B cell (primary cell): ENCODE data around the gene TMEM63A. TPM values are rescaled to one million over a fixed set of nuclear protein-coding genes. Genes with fewer than 3 reads are reported as not detected.

Experiments
- ATAC-seq: fragments of 200-7000 bp; cut with Tn5 transposase; one replicate; pipeline ENCODE4 v1.10.0; 2021; ENCODE audit warnings: low read depth, mild to moderate bottlenecking, moderate number of reproducible peaks, moderate library complexity
- CTCF ChIA-PET: fragments of 350-600 bp; sonication (Branson Sonifier 250); formaldehyde crosslinking; loops from one replicate; lab custom pipeline; 2021; ENCODE audit warnings: antibody characterized with exemption, inconsistent platforms; lab: Charles Lee
- POLR2A ChIA-PET: fragments of 350-600 bp; sonication (Branson Sonifier 250); formaldehyde crosslinking; loops from one replicate; lab custom pipeline; 2021; ENCODE audit warnings: antibody characterized with exemption; lab: Charles Lee
- DNase-seq: peaks from one replicate; pipeline ENCODE4 v3.0.0; 2013
- H2AFZ ChIP-seq: 2 replicates; pipeline ENCODE4 v1.6.1; 2012; ENCODE audit warnings: mild to moderate bottlenecking, low read depth, low read length; ENCODE audit not compliant: insufficient read depth, poor library complexity, severe bottlenecking
- H3K27ac ChIP-seq, 2 donors: 1 replicate in 1 of 2; 2 replicates in 1 of 2; pipeline ENCODE4 v1.5.1; 2012 to 2013; ENCODE audit warnings: low read length in 2 of 2, mild to moderate bottlenecking in 2 of 2, moderate library complexity in 1 of 2
- H3K27me3 ChIP-seq, 4 experiments: fragments of 200-600 bp in 1 of 4; sonication (generic) in 1 of 4; replicated peaks in 1 of 4; 1 replicate in 2 of 4; 2 replicates in 2 of 4; pipeline versions ENCODE4 v1.6.1 to v1.7.0; 2013 to 2016; ENCODE audit warnings: low read length in 3 of 4, mild to moderate bottlenecking in 2 of 4, mixed read lengths in 1 of 4, moderate library complexity in 1 of 4; ENCODE audit not compliant: insufficient read depth in 4 of 4, control insufficient read depth in 3 of 4; ENCODE audit errors: control extremely low read depth in 1 of 4
- H3K36me3 ChIP-seq, 2 experiments: replicated peaks in 1 of 2; 1 replicate in 1 of 2; 2 replicates in 1 of 2; pipeline versions ENCODE4 v1.6.1 to v1.7.1; 2013; ENCODE audit warnings: low read length in 1 of 2; ENCODE audit not compliant: insufficient read depth in 2 of 2, control insufficient read depth in 1 of 2; ENCODE audit errors: control extremely low read depth in 1 of 2, extremely low read depth in 1 of 2
- H3K4me1 ChIP-seq, 2 donors: fragments of 200-600 bp in 1 of 2; sonication (generic) in 1 of 2; 1 replicate in 1 of 2; 2 replicates in 1 of 2; pipeline versions ENCODE4 v1.5.1 to v1.6.1; 2013 to 2017; ENCODE audit warnings: low read length in 2 of 2; ENCODE audit not compliant: control insufficient read depth in 2 of 2, insufficient read depth in 2 of 2
- H3K4me2 ChIP-seq: replicated peaks from 2 replicates; pipeline ENCODE3; 2012; ENCODE audit warnings: mild to moderate bottlenecking, low read depth, low read length; ENCODE audit not compliant: poor library complexity, severe bottlenecking
- H3K4me3 ChIP-seq, 5 experiments: fragments of 200-600 bp in 1 of 5; sonication (generic) in 1 of 5; 1 replicate in 3 of 5; 2 replicates in 2 of 5; pipeline versions ENCODE4 v1.5.1 to v1.7.0; 2011 to 2016; ENCODE audit warnings: low read length in 4 of 5, mild to moderate bottlenecking in 4 of 5, low read depth in 2 of 5, control low read depth in 1 of 5, moderate library complexity in 1 of 5; ENCODE audit not compliant: insufficient read depth in 1 of 5; ENCODE audit errors: control extremely low read depth in 1 of 5, extremely low read depth in 1 of 5
- H3K79me2 ChIP-seq: fragments of 200-600 bp; sonication (generic); one replicate; pipeline ENCODE4 v1.6.0; 2016; ENCODE audit warnings: low read length; ENCODE audit not compliant: control insufficient read depth, insufficient read depth
- H3K9ac ChIP-seq: fragments of 200-600 bp; sonication (generic); 2 replicates; pipeline ENCODE4 v1.6.1; 2017; ENCODE audit warnings: mild to moderate bottlenecking, low read length, moderate library complexity
- H3K9me3 ChIP-seq, 3 donors: one replicate each; pipeline versions ENCODE4 v1.6.1 to v1.7.1; 2013; ENCODE audit warnings: low read length in 2 of 3; ENCODE audit not compliant: control insufficient read depth in 2 of 3, insufficient read depth in 1 of 3; ENCODE audit errors: control extremely low read depth in 1 of 3
- H4K20me1 ChIP-seq: 2 replicates; pipeline ENCODE4 v1.6.0; 2012; ENCODE audit warnings: mild to moderate bottlenecking, low read length; ENCODE audit not compliant: insufficient read depth, control insufficient read depth, poor library complexity, severe bottlenecking
- H3K27ac Mint-ChIP-seq: one replicate; pipeline ENCODE4 v1.8.0; 2021; ENCODE audit warnings: mixed read lengths
- H3K27me3 Mint-ChIP-seq: one replicate; pipeline ENCODE4 v1.8.0; 2021; ENCODE audit warnings: mixed read lengths
- H3K4me1 Mint-ChIP-seq: one replicate; pipeline ENCODE4 v1.8.0; 2021; ENCODE audit warnings: mixed read lengths
- H3K4me3 Mint-ChIP-seq: one replicate; pipeline ENCODE4 v1.8.0; 2021; ENCODE audit warnings: mixed read lengths
- H3K9me3 Mint-ChIP-seq: one replicate; pipeline ENCODE4 v1.8.0; 2022; ENCODE audit warnings: mixed read lengths; ENCODE audit not compliant: insufficient read depth
- EZH2 ChIP-seq: IDR thresholded peaks from 2 replicates; pipeline ENCODE4 v1.6.1; 2012; ENCODE audit warnings: borderline replicate concordance, low read depth, mild to moderate bottlenecking, moderate library complexity, low read length; ENCODE audit not compliant: insufficient read depth, poor library complexity, severe bottlenecking
- WGBS: methylation state at CpG from one replicate; pipeline ENCODE4 v1.1.5; 2013; ENCODE audit warnings: missing lambda C conversion rate; ENCODE audit not compliant: insufficient coverage; 5-methylcytosine and 5-hydroxymethylcytosine counted together
- intact Hi-C: fragments of 100-400 bp; cut with micrococcal nuclease; formaldehyde crosslinking; loops from one replicate; pipeline ENCODE4 v1.10.0; 2022
- polyA plus RNA-seq: library from polyadenylated mRNA; depleted of rRNA; stranded (reverse); fragments of >200 nt; gene quantifications from 2 replicates; pipeline ENCODE4 v1.2.3, GENCODE V29; 2012
- total RNA-seq, 2 donors: library from RNA; stranded (reverse); fragments of 120-200 nt in 1 of 2; gene quantifications; 1 replicate in 1 of 2; 2 replicates in 1 of 2; pipeline versions ENCODE4 v1.2.3 to v1.2.4, GENCODE V29; 2013 to 2022
- TF ChIP-seq, protein P1 (sequence below): fragments of 200-600 bp; IDR thresholded peaks from one replicate; pipeline ENCODE4 v1.8.0; 2022; ENCODE audit warnings: antibody characterized with exemption, mild to moderate bottlenecking

TMEM63A gene
- total and polyA plus RNA-seq, 2 donors (not counting 1 experiment from before 2014, with no cell fraction given), result 209 to 238 TPM

DNA sequence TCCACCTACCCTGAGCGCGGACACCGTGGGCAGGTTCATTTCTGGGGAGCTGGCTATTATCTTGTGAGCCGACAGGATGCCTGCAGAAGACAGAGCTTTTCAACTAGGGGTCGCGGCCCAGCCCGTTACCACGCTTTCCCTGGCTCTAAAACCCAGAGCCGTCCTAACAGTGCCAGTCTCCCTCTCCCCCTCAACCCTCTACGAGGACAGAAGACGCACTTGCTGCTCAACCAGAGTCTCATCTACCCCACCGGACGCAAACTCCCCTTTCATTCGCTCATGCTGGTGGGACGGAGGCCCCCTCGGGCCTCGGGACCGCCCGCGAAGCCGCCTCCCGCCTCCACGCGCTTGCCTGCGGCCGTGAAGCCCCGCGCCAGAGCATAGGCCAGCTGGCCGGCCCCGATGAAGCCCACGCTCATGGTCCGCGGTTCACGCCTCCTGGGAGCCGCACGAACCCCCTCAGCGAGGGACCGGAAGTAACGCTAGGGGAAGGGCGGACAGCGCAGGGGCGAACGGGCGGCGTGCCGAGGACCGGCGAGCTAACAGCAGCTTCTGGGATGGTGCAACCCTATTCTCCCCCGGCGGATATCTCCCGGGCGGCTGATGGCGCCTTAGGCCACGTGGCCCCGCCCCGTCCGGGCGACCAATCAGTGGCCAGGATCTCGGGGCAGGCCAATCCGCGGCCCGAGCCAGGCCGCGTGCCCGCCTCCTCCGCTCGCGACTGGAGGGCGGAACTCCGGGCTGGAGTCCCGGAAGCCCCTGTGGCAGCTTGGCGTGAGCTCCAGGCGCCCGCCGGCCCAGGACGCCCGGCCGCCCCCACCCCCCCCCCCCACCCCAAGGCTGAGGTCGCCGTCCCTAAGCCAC lies 41.7 kb upstream of the TMEM63A start, which contains the start of gene PYCR2:
Gene PYCR2, minus strand, starts transcription at position 559 of the 864 bp plus-strand sequence. Its CDS starts 140 bp downstream, at position 419.
- Histone ChIP-seq H3K27ac (peak within 1 kb of the TSS; percentile 81 to 91), H3K79me2 (peaks cover 37% of the 10 kb centered on the region), H4K20me1 (peaks cover 28% of the 10 kb centered on the region), H3K4me1 (peaks cover 16 to 26% of the 10 kb centered on the region in 2 donors), H3K36me3 (peaks cover 8 to 36% of the 10 kb centered on the region in 2 experiments), H3K9ac (peak within 1 kb of the TSS; percentile 99), H3K4me2 (peak within 1 kb of the TSS; percentile 92), H3K4me3 (peak within 1 kb of the TSS; percentile 72 to 99 (median 86)), H3K27me3 (no peaks in the 10 kb centered on the region), H2AFZ (peak within 1 kb of the TSS; percentile 99), H3K9me3 (no peaks in the 10 kb centered on the region)
- intact Hi-C loops, result loop anchor here (1.0 to 5.0 kb wide), 5 partner anchors 27 to 457 kb away; partner anchors contain the start of genes SRP9 and TMEM63A
- H3K4me1 Mint-ChIP-seq, result peaks cover 21% of the 10 kb centered on the region
- no peaks in the 10 kb centered on the region for H3K9me3 Mint-ChIP-seq
- H3K4me3 Mint-ChIP-seq, result peak within 1 kb of the TSS; percentile 97
- no peak for TF ChIP-seq EZH2
- TF ChIP-seq, protein P1, sequence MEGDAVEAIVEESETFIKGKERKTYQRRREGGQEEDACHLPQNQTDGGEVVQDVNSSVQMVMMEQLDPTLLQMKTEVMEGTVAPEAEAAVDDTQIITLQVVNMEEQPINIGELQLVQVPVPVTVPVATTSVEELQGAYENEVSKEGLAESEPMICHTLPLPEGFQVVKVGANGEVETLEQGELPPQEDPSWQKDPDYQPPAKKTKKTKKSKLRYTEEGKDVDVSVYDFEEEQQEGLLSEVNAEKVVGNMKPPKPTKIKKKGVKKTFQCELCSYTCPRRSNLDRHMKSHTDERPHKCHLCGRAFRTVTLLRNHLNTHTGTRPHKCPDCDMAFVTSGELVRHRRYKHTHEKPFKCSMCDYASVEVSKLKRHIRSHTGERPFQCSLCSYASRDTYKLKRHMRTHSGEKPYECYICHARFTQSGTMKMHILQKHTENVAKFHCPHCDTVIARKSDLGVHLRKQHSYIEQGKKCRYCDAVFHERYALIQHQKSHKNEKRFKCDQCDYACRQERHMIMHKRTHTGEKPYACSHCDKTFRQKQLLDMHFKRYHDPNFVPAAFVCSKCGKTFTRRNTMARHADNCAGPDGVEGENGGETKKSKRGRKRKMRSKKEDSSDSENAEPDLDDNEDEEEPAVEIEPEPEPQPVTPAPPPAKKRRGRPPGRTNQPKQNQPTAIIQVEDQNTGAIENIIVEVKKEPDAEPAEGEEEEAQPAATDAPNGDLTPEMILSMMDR, result no peak
- H3K27me3 Mint-ChIP-seq, result no peaks in the 10 kb centered on the region
- peak within 1 kb of the TSS; percentile 92 for H3K27ac Mint-ChIP-seq
- ATAC-seq (peak; percentile 99), DNase-seq (peak; percentile 97)
- ChIA-PET POLR2A (interaction anchor here (0.5 to 1.9 kb wide), 18 partner anchors 12 to 475 kb away, joined by 3 to 20 read pairs (median 4); partner anchors contain the start of genes SDE2, SRP9 and TMEM63A), CTCF (interaction anchor here (1.1 to 3.3 kb wide), 6 partner anchors 27 to 150 kb away, joined by 3 to 15 read pairs (median 5); partner anchors contain the start of genes SRP9 and TMEM63A)
- under 1% methylated on average over 62 of the region's 80 CpGs for WGBS
